Tibial artery (tissue), 4 donors: ENCODE results near the gene MTARC2.
"Not testable (repeated sequence)": the region's sequence is repeated elsewhere in the genome, so short reads cannot be mapped to it uniquely, and the experiment has no call there.

Experiments used
- DNase-seq, 2 donors: peaks; one replicate each; pipeline ENCODE4 v3.0.0-alpha.2; 2019
- H3K27ac ChIP-seq, 2 donors: fragments of 200-600 bp; sonication (generic) in 1 of 2; 1 replicate in 1 of 2; 2 replicates in 1 of 2; pipeline ENCODE4 v1.5.1; 2018 to 2019; ENCODE audit warnings: mild to moderate bottlenecking in 1 of 2
- H3K27me3 ChIP-seq, 2 donors: fragments of 200-600 bp; sonication (generic) in 1 of 2; one replicate each; pipeline versions ENCODE4 v1.5.1 to v1.6.0; 2016 to 2019
- H3K36me3 ChIP-seq, 3 donors: fragments of 200-600 bp; sonication (generic) in 2 of 3; one replicate each; pipeline ENCODE4 v1.5.1; 2016 to 2019; ENCODE audit warnings: mild to moderate bottlenecking in 2 of 3
- H3K4me1 ChIP-seq, 4 donors: fragments of 200-600 bp; sonication (generic) in 2 of 4; 1 replicate in 3 of 4; 2 replicates in 1 of 4; pipeline ENCODE4 v1.5.1; 2016 to 2019
- H3K4me3 ChIP-seq, 2 donors: fragments of 200-600 bp; sonication (generic) in 1 of 2; 1 replicate in 1 of 2; 2 replicates in 1 of 2; pipeline ENCODE4 v1.5.1; 2018 to 2019; ENCODE audit warnings: mild to moderate bottlenecking in 2 of 2
- H3K9me3 ChIP-seq, 3 donors: fragments of 200-600 bp; sonication (generic) in 1 of 3; one replicate each; pipeline ENCODE4 v1.5.1; 2016 to 2019
- CTCF ChIP-seq, 2 experiments: fragments of 200-600 bp in 1 of 2; fragments of 450-650 bp in 1 of 2; IDR thresholded peaks; one replicate each; pipeline ENCODE4 v1.5.1; 2017 to 2019; ENCODE audit warnings: antibody characterized with exemption in 2 of 2, mild to moderate bottlenecking in 1 of 2, moderate library complexity in 1 of 2
- intact Hi-C: fragments of 100-400 bp; cut with DNase I; formaldehyde crosslinking; loops from one replicate; pipeline ENCODE4 v1.15.0; 2023; ENCODE audit warnings: low total_unique reads

MTARC2 gene

GRCh38 chr1:220733086-220733601 lies 15.0 kb upstream of the MTARC2 start:
- Histone ChIP-seq H3K4me1 (peaks cover 0 to 30% (median 23%) of the 10 kb centered on the region in 4 donors), H3K9me3 (no peaks in the 10 kb centered on the region), H3K36me3 (no peaks in the 10 kb centered on the region), H3K4me3 (peak overlapping the region; percentile 33 to 44), H3K27ac (peak overlapping the region; percentile 85), H3K27me3 (no peaks in the 10 kb centered on the region)
- intact Hi-C loops, result loop anchor here (5.0 kb wide), 1 partner anchor 41 kb away; the partner anchor contains the start of gene C1orf115
- peak; percentile 84 to 92 for TF ChIP-seq CTCF (IDR thresholded peaks at IDR 0.05)
- DNase-seq, result peak; percentile 74 to 89

- Histone ChIP-seq H3K27me3 (no peaks in the 10 kb centered on the region), H3K9me3 (no peaks in the 10 kb centered on the region), H3K4me1 (peaks cover 0 to 30% (median 23%) of the 10 kb centered on the region in 4 donors), H3K36me3 (no peaks in the 10 kb centered on the region), H3K4me3 (no peak overlapping the region), H3K27ac (peak overlapping the region in 1 of 2 donors; percentile 85)
- TF ChIP-seq CTCF (IDR thresholded peaks at IDR 0.05), result no peak
- no peak for DNase-seq
- intact Hi-C loops, result loop anchor here (5.0 kb wide), 1 partner anchor 42 kb away; the partner anchor contains the start of gene C1orf115
These were observed 13.4 kb upstream of the MTARC2 start for GRCh38 chr1:220734571-220735326.

GRCh38 chr1:220736283-220736682 lies 11.8 kb upstream of the MTARC2 start:
- intact Hi-C loops, H3K36me3 ChIP-seq, H3K4me3 ChIP-seq, H3K9me3 ChIP-seq, H3K27me3 ChIP-seq, DNase-seq, H3K27ac ChIP-seq: not testable (repeated sequence)
- peaks cover 0 to 30% (median 23%) of the 10 kb centered on the region in 4 donors for H3K4me1 ChIP-seq

GRCh38 chr1:220741349-220741748 lies 6.8 kb upstream of the MTARC2 start:
- Histone ChIP-seq H3K27ac (no peak overlapping the region), H3K27me3 (no peaks in the 10 kb centered on the region), H3K4me1 (no peaks in the 10 kb centered on the region), H3K9me3 (no peaks in the 10 kb centered on the region), H3K36me3 (no peaks in the 10 kb centered on the region), H3K4me3 (no peak overlapping the region)
- intact Hi-C loops, result no loop called here
- no peak for DNase-seq
- no peak for TF ChIP-seq CTCF (IDR thresholded peaks at IDR 0.05)

GRCh38 chr1:220741825-220742224 lies 6.3 kb upstream of the MTARC2 start:
- H3K36me3 ChIP-seq, result no peaks in the 10 kb centered on the region
- H3K27ac ChIP-seq, result no peak overlapping the region
- no peak overlapping the region for H3K4me3 ChIP-seq
- DNase-seq, result no peak
- H3K4me1 ChIP-seq, result peaks cover 0 to 2% (median 0%) of the 10 kb centered on the region in 4 donors
- TF ChIP-seq CTCF (IDR thresholded peaks at IDR 0.05), result no peak
- intact Hi-C loops, result no loop called here
- H3K27me3 ChIP-seq, result no peaks in the 10 kb centered on the region
- no peaks in the 10 kb centered on the region for H3K9me3 ChIP-seq

- no peak for DNase-seq
- no peaks in the 10 kb centered on the region for H3K9me3 ChIP-seq
- no peak for TF ChIP-seq CTCF (IDR thresholded peaks at IDR 0.05)
- no peak overlapping the region for H3K4me3 ChIP-seq
- H3K4me1 ChIP-seq, result peaks cover 0 to 9% (median 4%) of the 10 kb centered on the region in 4 donors
- intact Hi-C loops, result no loop called here
- no peak overlapping the region for H3K27ac ChIP-seq
- no peaks in the 10 kb centered on the region for H3K36me3 ChIP-seq
- no peaks in the 10 kb centered on the region for H3K27me3 ChIP-seq
These were observed 5.6 kb upstream of the MTARC2 start for GRCh38 chr1:220742520-220742919.
